GM18858 (cell line): ENCODE results near the gene SMIM23.
"Not testable (repeated sequence)": the region's sequence is repeated elsewhere in the genome, so short reads cannot be mapped to it uniquely, and the experiment has no call there.

Experiments used
- ATAC-seq: cut with Tn5 transposase; IDR thresholded peaks from one replicate; pipeline ENCODE4 v1.9.1; 2021; ENCODE audit not compliant: unreplicated experiment

Gene SMIM23

GRCh38 chr5:171771856-171772255, 13.8 kb upstream of the SMIM23 start:
- no peak for ATAC-seq

GRCh38 chr5:171773106-171773505, 12.5 kb upstream of the SMIM23 start:
- no peak for ATAC-seq

GRCh38 chr5:171774418-171774817, 11.2 kb upstream of the SMIM23 start:
- ATAC-seq: no peak

- ATAC-seq: no peak
Observed at GRCh38 chr5:171776213-171776612, 9.4 kb upstream of the SMIM23 start.

- ATAC-seq: no peak
Observed at GRCh38 chr5:171776770-171777759, 8.6 kb upstream of the SMIM23 start.

GRCh38 chr5:171781744-171782143, 3.9 kb upstream of the SMIM23 start:
- not testable (repeated sequence) for ATAC-seq

- no peak for ATAC-seq
Observed at GRCh38 chr5:171782332-171782966, 3.2 kb upstream of the SMIM23 start.

GRCh38 chr5:171783051-171783450, 2.6 kb upstream of the SMIM23 start:
- no peak for ATAC-seq

- ATAC-seq: no peak
Observed at GRCh38 chr5:171789353-171789752, 3.7 kb downstream of the SMIM23 start.

- ATAC-seq: no peak
Observed at GRCh38 chr5:171790408-171790807, 4.8 kb downstream of the SMIM23 start.

- no peak for ATAC-seq
Observed at GRCh38 chr5:171794470-171794960, 8.9 kb downstream of the SMIM23 start.

- no peak for ATAC-seq
Observed at GRCh38 chr5:171795381-171795780, 9.8 kb downstream of the SMIM23 start.

- no peak for ATAC-seq
Observed at GRCh38 chr5:171796436-171796835, 10.8 kb downstream of the SMIM23 start.

GRCh38 chr5:171797543-171797942, 11.9 kb downstream of the SMIM23 start:
- ATAC-seq: no peak

GRCh38 chr5:171798418-171798817, 12.8 kb downstream of the SMIM23 start:
- ATAC-seq: no peak

GRCh38 chr5:171801839-171802238, 16.2 kb downstream of the SMIM23 start:
- no peak for ATAC-seq

- ATAC-seq: no peak
Observed at GRCh38 chr5:171805746-171806145, 20.1 kb downstream of the SMIM23 start.

- ATAC-seq: no peak
Observed at GRCh38 chr5:171806976-171807747, 21.5 kb downstream of the SMIM23 start.

- ATAC-seq: no peak
Observed at GRCh38 chr5:171808453-171808852, 22.8 kb downstream of the SMIM23 start.

GRCh38 chr5:171808951-171809350, 23.3 kb downstream of the SMIM23 start:
- ATAC-seq: no peak

GRCh38 chr5:171810227-171810626, 24.6 kb downstream of the SMIM23 start:
- ATAC-seq: no peak
